Activated T-helper 1 cell treated with anti-CD3 and anti-CD28 coated beads, Interleukin-12 subunit alpha, Interleukin-12 subunit beta, Interleukin-2, Interleukin-4 antibody, amounts not matched to agents 30 ng/mL and 10 ng/mL and 1 ng/mL, durations not matched to agents 14 hours and 24 hours and 36 hours (primary cell): ENCODE results near the gene SLC7A1. TPM values are rescaled to one million over a fixed set of nuclear protein-coding genes. Genes with fewer than 3 reads are reported as not detected.

Experiments used
- DNase-seq: peaks from one replicate; pipeline ENCODE4 v3.0.0; 2021; ENCODE audit warnings: low spot score
- H3K27ac Mint-ChIP-seq: one replicate; pipeline ENCODE4 v1.8.0; 2021; ENCODE audit warnings: mild to moderate bottlenecking, mixed read lengths
- H3K27me3 Mint-ChIP-seq: one replicate; pipeline ENCODE4 v1.8.0; 2022; ENCODE audit warnings: mild to moderate bottlenecking, moderate library complexity, mixed read lengths; ENCODE audit not compliant: insufficient read depth
- H3K36me3 Mint-ChIP-seq: one replicate; pipeline ENCODE4 v1.8.0; 2021; ENCODE audit warnings: low read depth, mixed read lengths
- H3K4me1 Mint-ChIP-seq: one replicate; pipeline ENCODE4 v1.8.0; 2021; ENCODE audit warnings: low read depth, mixed read lengths
- H3K4me3 Mint-ChIP-seq: one replicate; pipeline ENCODE4 v1.8.0; 2021; ENCODE audit warnings: mild to moderate bottlenecking, moderate library complexity, mixed read lengths
- H3K9me3 Mint-ChIP-seq: one replicate; pipeline ENCODE4 v1.8.0; 2021; ENCODE audit warnings: mixed read lengths
- intact Hi-C: fragments of 100-400 bp; cut with micrococcal nuclease; formaldehyde crosslinking; loops from one replicate; pipeline ENCODE4 v1.15.1; 2024
- total RNA-seq: library from RNA; stranded (reverse); gene quantifications from 2 replicates; pipeline ENCODE4 v1.2.3, GENCODE V29; 2022

The SLC7A1 gene
- total RNA-seq, 1 donor from 2014 or later: 128 TPM

- Mint-ChIP-seq H3K27ac (no peak overlapping the region), H3K36me3 (peaks cover 38% of the 10 kb centered on the region), H3K9me3 (no peaks in the 10 kb centered on the region), H3K27me3 (no peaks in the 10 kb centered on the region), H3K4me1 (no peaks in the 10 kb centered on the region), H3K4me3 (no peak overlapping the region)
- no peak for DNase-seq
- intact Hi-C loops: no loop called here
These were observed 64.6 kb downstream of the SLC7A1 start for GRCh38 chr13:29530901-29531300.

GRCh38 chr13:29529754-29530153 lies 65.7 kb downstream of the SLC7A1 start:
- H3K36me3 Mint-ChIP-seq: peaks cover 40% of the 10 kb centered on the region
- H3K27ac Mint-ChIP-seq: no peak overlapping the region
- DNase-seq: no peak
- H3K4me1 Mint-ChIP-seq: no peaks in the 10 kb centered on the region
- no peaks in the 10 kb centered on the region for H3K9me3 Mint-ChIP-seq
- no peaks in the 10 kb centered on the region for H3K27me3 Mint-ChIP-seq
- no peak overlapping the region for H3K4me3 Mint-ChIP-seq
- intact Hi-C loops: no loop called here

- intact Hi-C loops: no loop called here
- Mint-ChIP-seq H3K27me3 (no peaks in the 10 kb centered on the region), H3K9me3 (no peaks in the 10 kb centered on the region), H3K4me1 (no peaks in the 10 kb centered on the region), H3K36me3 (peaks cover 43% of the 10 kb centered on the region), H3K4me3 (no peak overlapping the region), H3K27ac (no peak overlapping the region)
- DNase-seq: no peak
These were observed 67.6 kb downstream of the SLC7A1 start for GRCh38 chr13:29527916-29528315.

GRCh38 chr13:29527511-29527910 lies 68.0 kb downstream of the SLC7A1 start:
- intact Hi-C loops: no loop called here
- no peak for DNase-seq
- H3K27ac Mint-ChIP-seq: no peak overlapping the region
- H3K4me3 Mint-ChIP-seq: no peak overlapping the region
- H3K36me3 Mint-ChIP-seq: peaks cover 39% of the 10 kb centered on the region
- no peaks in the 10 kb centered on the region for H3K4me1 Mint-ChIP-seq
- H3K27me3 Mint-ChIP-seq: no peaks in the 10 kb centered on the region
- H3K9me3 Mint-ChIP-seq: no peaks in the 10 kb centered on the region

- H3K27ac Mint-ChIP-seq: no peak overlapping the region
These were observed 68.7 kb downstream of the SLC7A1 start for GRCh38 chr13:29526741-29527140.

GRCh38 chr13:29525757-29526156 lies 69.7 kb downstream of the SLC7A1 start:
- DNase-seq: no peak
- Mint-ChIP-seq H3K36me3 (peaks cover 40% of the 10 kb centered on the region), H3K9me3 (no peaks in the 10 kb centered on the region), H3K27ac (no peak overlapping the region), H3K27me3 (no peaks in the 10 kb centered on the region), H3K4me1 (no peaks in the 10 kb centered on the region), H3K4me3 (no peak overlapping the region)
- intact Hi-C loops: no loop called here

More at GRCh38 chr13:29526741-29527140, 68.7 kb downstream of the SLC7A1 start:
- peaks cover 39% of the 10 kb centered on the region for H3K36me3 Mint-ChIP-seq
- no peaks in the 10 kb centered on the region for H3K4me1 Mint-ChIP-seq
- no peaks in the 10 kb centered on the region for H3K27me3 Mint-ChIP-seq
- no peaks in the 10 kb centered on the region for H3K9me3 Mint-ChIP-seq
- DNase-seq: no peak
- no peak overlapping the region for H3K4me3 Mint-ChIP-seq
- intact Hi-C loops: no loop called here

GRCh38 chr13:29524641-29525040 lies 70.8 kb downstream of the SLC7A1 start:
- H3K4me1 Mint-ChIP-seq: no peaks in the 10 kb centered on the region
- peaks cover 41% of the 10 kb centered on the region for H3K36me3 Mint-ChIP-seq
- H3K4me3 Mint-ChIP-seq: no peak overlapping the region
- no peaks in the 10 kb centered on the region for H3K27me3 Mint-ChIP-seq
- DNase-seq: no peak
- no peak overlapping the region for H3K27ac Mint-ChIP-seq
- intact Hi-C loops: no loop called here
- H3K9me3 Mint-ChIP-seq: no peaks in the 10 kb centered on the region

GRCh38 chr13:29524176-29524575 lies 71.3 kb downstream of the SLC7A1 start:
- Mint-ChIP-seq H3K36me3 (peaks cover 38% of the 10 kb centered on the region), H3K27me3 (no peaks in the 10 kb centered on the region), H3K9me3 (no peaks in the 10 kb centered on the region), H3K27ac (no peak overlapping the region), H3K4me1 (no peaks in the 10 kb centered on the region), H3K4me3 (no peak overlapping the region)
- intact Hi-C loops: no loop called here
- DNase-seq: no peak

- no peak overlapping the region for H3K27ac Mint-ChIP-seq
- no peak for DNase-seq
- H3K36me3 Mint-ChIP-seq: peaks cover 34% of the 10 kb centered on the region
- no peaks in the 10 kb centered on the region for H3K9me3 Mint-ChIP-seq
- no peak overlapping the region for H3K4me3 Mint-ChIP-seq
- no peaks in the 10 kb centered on the region for H3K4me1 Mint-ChIP-seq
- intact Hi-C loops: no loop called here
- no peaks in the 10 kb centered on the region for H3K27me3 Mint-ChIP-seq
These were observed 72.1 kb downstream of the SLC7A1 start for GRCh38 chr13:29523199-29523961.

- H3K27me3 Mint-ChIP-seq: no peaks in the 10 kb centered on the region
- no peak for DNase-seq
- H3K9me3 Mint-ChIP-seq: no peaks in the 10 kb centered on the region
- H3K36me3 Mint-ChIP-seq: peaks cover 36% of the 10 kb centered on the region
- intact Hi-C loops: no loop called here
- H3K4me3 Mint-ChIP-seq: no peak overlapping the region
- no peak overlapping the region for H3K27ac Mint-ChIP-seq
- H3K4me1 Mint-ChIP-seq: no peaks in the 10 kb centered on the region
These were observed 73.3 kb downstream of the SLC7A1 start for GRCh38 chr13:29522044-29522685.

GRCh38 chr13:29521336-29521735 lies 74.2 kb downstream of the SLC7A1 start:
- no peak overlapping the region for H3K4me3 Mint-ChIP-seq
- no peaks in the 10 kb centered on the region for H3K9me3 Mint-ChIP-seq
- H3K27me3 Mint-ChIP-seq: no peaks in the 10 kb centered on the region
- no peaks in the 10 kb centered on the region for H3K4me1 Mint-ChIP-seq
- intact Hi-C loops: no loop called here
- peaks cover 35% of the 10 kb centered on the region for H3K36me3 Mint-ChIP-seq
- no peak for DNase-seq
- no peak overlapping the region for H3K27ac Mint-ChIP-seq

- no peak for DNase-seq
- Mint-ChIP-seq H3K4me1 (no peaks in the 10 kb centered on the region), H3K27me3 (no peaks in the 10 kb centered on the region), H3K9me3 (no peaks in the 10 kb centered on the region), H3K27ac (no peak overlapping the region), H3K36me3 (peaks cover 37% of the 10 kb centered on the region), H3K4me3 (no peak overlapping the region)
- intact Hi-C loops: no loop called here
These were observed 74.8 kb downstream of the SLC7A1 start for GRCh38 chr13:29520671-29521070.

- Mint-ChIP-seq H3K27me3 (no peaks in the 10 kb centered on the region), H3K4me3 (no peak overlapping the region), H3K9me3 (no peaks in the 10 kb centered on the region), H3K36me3 (peaks cover 37% of the 10 kb centered on the region), H3K4me1 (no peaks in the 10 kb centered on the region), H3K27ac (no peak overlapping the region)
- DNase-seq: no peak
- intact Hi-C loops: no loop called here
These were observed 75.6 kb downstream of the SLC7A1 start for GRCh38 chr13:29519921-29520320.
